Astrocyte (in vitro differentiated cells and primary cell): ENCODE data around the gene NDOR1. TPM values are rescaled to one million over a fixed set of nuclear protein-coding genes. Genes with fewer than 3 reads are reported as not detected.

Source experiments
- DNase-seq: peaks from one replicate; pipeline ENCODE4 v3.0.0-alpha.2; 2010; ENCODE audit warnings: low read depth
- FAIRE-seq: peaks from 2 replicates; lab custom pipeline; 2011; peaks lifted over from hg19 to GRCh38; lab: Jason Lieb, UNC
- H2AFZ ChIP-seq: 2 replicates; pipeline ENCODE4 v1.6.0; 2012; ENCODE audit warnings: low read depth, low read length, inconsistent platforms
- H3K27ac ChIP-seq: 2 replicates; pipeline ENCODE4 v1.5.1; 2011; ENCODE audit warnings: low read depth, low read length, inconsistent platforms
- H3K27me3 ChIP-seq: 2 replicates; pipeline ENCODE4 v1.6.0; 2011; ENCODE audit warnings: low read length, inconsistent platforms; ENCODE audit not compliant: insufficient read depth
- H3K36me3 ChIP-seq: 2 replicates; pipeline ENCODE4 v1.5.1; 2011; ENCODE audit warnings: low read length, inconsistent platforms; ENCODE audit not compliant: insufficient read depth
- H3K4me1 ChIP-seq: 2 replicates; pipeline ENCODE4 v1.5.1; 2011; ENCODE audit warnings: low read length, inconsistent platforms; ENCODE audit not compliant: insufficient read depth
- H3K4me2 ChIP-seq: 2 replicates; pipeline ENCODE4 v1.6.0; 2012; ENCODE audit warnings: low read length, inconsistent platforms
- H3K4me3 ChIP-seq: 2 replicates; pipeline ENCODE4 v1.5.1; 2011; ENCODE audit warnings: low read depth, mild to moderate bottlenecking, low read length, inconsistent platforms; ENCODE audit not compliant: insufficient read depth
- H3K79me2 ChIP-seq: 2 replicates; pipeline ENCODE4 v1.6.0; 2012; ENCODE audit warnings: mild to moderate bottlenecking, low read length, inconsistent platforms; ENCODE audit not compliant: insufficient read depth
- H3K9ac ChIP-seq: 2 replicates; pipeline ENCODE4 v1.6.0; 2012; ENCODE audit warnings: mild to moderate bottlenecking, low read length, inconsistent platforms
- H3K9me3 ChIP-seq: 2 replicates; pipeline ENCODE4 v1.5.1; 2012; ENCODE audit warnings: low read depth, mild to moderate bottlenecking, low read length, inconsistent platforms; ENCODE audit not compliant: insufficient read depth
- H4K20me1 ChIP-seq: 2 replicates; pipeline ENCODE4 v1.6.0; 2012; ENCODE audit warnings: low read length, inconsistent platforms; ENCODE audit not compliant: insufficient read depth
- H3K27ac Mint-ChIP-seq: one replicate; pipeline ENCODE4 v1.8.0; 2021; ENCODE audit warnings: mild to moderate bottlenecking, mixed read lengths; ENCODE audit not compliant: unreplicated experiment
- H3K27me3 Mint-ChIP-seq: one replicate; pipeline ENCODE4 v1.8.0; 2021; ENCODE audit warnings: low read depth, mixed read lengths; ENCODE audit not compliant: unreplicated experiment
- H3K36me3 Mint-ChIP-seq: one replicate; pipeline ENCODE4 v1.8.0; 2021; ENCODE audit warnings: low read depth, mixed read lengths; ENCODE audit not compliant: unreplicated experiment
- H3K4me1 Mint-ChIP-seq: one replicate; pipeline ENCODE4 v1.8.0; 2021; ENCODE audit warnings: low read depth, mixed read lengths; ENCODE audit not compliant: unreplicated experiment
- H3K4me3 Mint-ChIP-seq: one replicate; pipeline ENCODE4 v1.8.0; 2021; ENCODE audit warnings: mild to moderate bottlenecking, moderate library complexity, mixed read lengths; ENCODE audit not compliant: unreplicated experiment
- H3K9me3 Mint-ChIP-seq: one replicate; pipeline ENCODE4 v1.8.0; 2021; ENCODE audit warnings: mild to moderate bottlenecking, mixed read lengths; ENCODE audit not compliant: unreplicated experiment
- CTCF ChIP-seq: IDR thresholded peaks from 2 replicates; pipeline ENCODE4 v1.5.1; 2011; ENCODE audit warnings: low read depth, mild to moderate bottlenecking, inconsistent platforms, low read length, moderate library complexity; ENCODE audit not compliant: insufficient read depth
- EZH2 ChIP-seq: IDR thresholded peaks from 2 replicates; pipeline ENCODE4 v1.6.1; 2012; ENCODE audit warnings: mild to moderate bottlenecking, low read length, inconsistent platforms; ENCODE audit not compliant: insufficient read depth
- total RNA-seq: library from RNA; stranded (reverse); gene quantifications from 2 replicates; pipeline ENCODE4 v1.2.1, GENCODE V29; 2021

The NDOR1 gene
- total RNA-seq, 1 donor from 2014 or later, result 14.5 TPM

DNA sequence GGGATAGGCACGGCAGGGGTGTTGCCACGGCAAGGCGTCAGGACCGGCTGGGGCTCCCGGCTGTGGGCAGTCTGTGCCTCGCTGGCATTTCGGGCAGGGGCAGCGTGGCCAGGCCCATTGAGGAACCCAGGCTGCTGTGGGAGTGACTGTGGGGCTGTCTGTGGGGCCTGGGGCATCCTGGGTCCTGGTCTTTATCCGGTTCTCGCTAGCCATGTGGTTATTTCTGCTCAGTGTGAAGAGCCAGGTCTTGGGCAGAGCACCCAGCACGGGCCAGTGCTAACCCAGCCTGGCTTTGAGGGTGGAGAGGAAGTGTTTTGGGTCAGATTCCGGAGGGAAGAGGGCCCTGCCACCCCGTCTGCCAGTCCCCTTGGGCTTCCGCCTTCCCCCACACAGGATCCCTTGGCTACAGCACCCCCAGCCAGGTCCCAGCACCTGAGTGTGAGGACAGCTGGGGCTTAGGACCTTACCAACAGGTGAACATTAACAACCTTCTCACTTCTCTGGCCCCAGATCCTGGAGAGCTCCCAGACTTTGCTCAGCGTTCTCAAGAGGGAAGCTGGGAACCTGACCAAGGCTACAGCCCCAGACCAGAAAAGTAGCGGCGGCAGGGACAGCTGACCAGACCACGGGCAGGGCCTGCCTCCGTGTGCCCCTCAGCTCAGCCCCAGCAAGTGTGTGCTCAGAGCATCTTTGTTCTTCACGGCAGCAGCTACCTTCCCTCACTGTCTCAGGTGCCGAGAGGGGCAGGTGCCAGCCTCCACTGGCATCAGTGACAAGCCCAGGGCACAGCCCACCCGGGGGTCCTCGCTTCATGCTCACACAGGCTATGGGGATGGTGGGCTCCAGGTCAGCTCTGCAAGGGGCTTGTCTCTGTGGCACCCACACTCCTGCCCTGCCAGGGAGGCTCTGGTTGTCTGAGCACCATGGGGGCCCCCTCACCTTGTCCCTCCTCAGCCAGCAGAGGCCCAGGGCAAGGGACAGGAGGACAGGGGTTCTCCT, 15.9 kb upstream of the NDOR1 start:
- Histone ChIP-seq H3K79me2 (peaks cover 78% of the 10 kb centered on the region), H3K27me3 (no peaks in the 10 kb centered on the region), H3K4me1 (peaks cover 19% of the 10 kb centered on the region), H3K9ac (peak overlapping the region; percentile 93), H4K20me1 (peaks cover 73% of the 10 kb centered on the region), H3K4me3 (peak overlapping the region; percentile 94), H3K27ac (peak overlapping the region; percentile 90), H3K4me2 (peak overlapping the region; percentile 99), H2AFZ (peak overlapping the region; percentile 87), H3K36me3 (no peaks in the 10 kb centered on the region), H3K9me3 (no peaks in the 10 kb centered on the region)
- FAIRE-seq (no peak), DNase-seq (no peak)
- peaks cover 7% of the 10 kb centered on the region for H3K36me3 Mint-ChIP-seq
- peak overlapping the region; percentile 87 for H3K27ac Mint-ChIP-seq
- TF ChIP-seq CTCF (no peak), EZH2 (no peak)
- H3K4me1 Mint-ChIP-seq, result peaks cover 17% of the 10 kb centered on the region
- H3K9me3 Mint-ChIP-seq, result no peaks in the 10 kb centered on the region
- H3K27me3 Mint-ChIP-seq, result no peaks in the 10 kb centered on the region
- H3K4me3 Mint-ChIP-seq, result peak overlapping the region; percentile 95

- H3K36me3 Mint-ChIP-seq, result peaks cover 7% of the 10 kb centered on the region
- H3K9me3 Mint-ChIP-seq, result no peaks in the 10 kb centered on the region
- peaks cover 81% of the 10 kb centered on the region for H3K79me2 ChIP-seq
- peak overlapping the region; percentile 99 for H3K4me2 ChIP-seq
- no peak overlapping the region for H3K27ac ChIP-seq
- peaks cover 80% of the 10 kb centered on the region for H4K20me1 ChIP-seq
- no peak for DNase-seq
- H3K4me1 ChIP-seq, result peaks cover 19% of the 10 kb centered on the region
- H3K4me1 Mint-ChIP-seq, result peaks cover 20% of the 10 kb centered on the region
- no peaks in the 10 kb centered on the region for H3K36me3 ChIP-seq
- H3K9me3 ChIP-seq, result no peaks in the 10 kb centered on the region
- no peaks in the 10 kb centered on the region for H3K27me3 Mint-ChIP-seq
- H3K9ac ChIP-seq, result peak overlapping the region; percentile 93
- H3K4me3 Mint-ChIP-seq, result peak overlapping the region; percentile 95
- FAIRE-seq, result no peak
- H3K4me3 ChIP-seq, result no peak overlapping the region
- no peak for TF ChIP-seq CTCF
- no peak for TF ChIP-seq EZH2
- no peak overlapping the region for H2AFZ ChIP-seq
- peak overlapping the region; percentile 26 for H3K27ac Mint-ChIP-seq
- H3K27me3 ChIP-seq, result no peaks in the 10 kb centered on the region
Measured at GRCh38 chr9:137190315-137190856, 15.1 kb upstream of the NDOR1 start.
